Right cardiac atrium (tissue), 5 donors: Measurements from ENCODE around the gene CAPN14. TPM values are rescaled to one million over a fixed set of nuclear protein-coding genes. Genes with fewer than 3 reads are reported as not detected.

Experiments used
- ATAC-seq, 2 donors: fragments of 200-7000 bp; cut with Tn5 transposase; one replicate each; pipeline versions ENCODE4 v1.8.0 to v1.9.1; 2020; ENCODE audit warnings: moderate library complexity in 2 of 2, mild to moderate bottlenecking in 1 of 2
- DNase-seq, 3 donors: peaks; one replicate each; pipeline ENCODE4 v3.0.0-alpha.2; 2020
- H3K27ac ChIP-seq: one replicate; pipeline ENCODE4 v1.5.1; 2013; ENCODE audit warnings: mild to moderate bottlenecking, low read length, control low read depth, moderate library complexity
- H3K27me3 ChIP-seq: one replicate; pipeline ENCODE4 v1.6.1; 2013; ENCODE audit not compliant: control insufficient read depth, insufficient read depth
- H3K4me1 ChIP-seq: one replicate; pipeline ENCODE4 v1.6.1; 2013; ENCODE audit warnings: low read length; ENCODE audit not compliant: control insufficient read depth, insufficient read depth
- H3K4me3 ChIP-seq: one replicate; pipeline ENCODE4 v1.5.1; 2013; ENCODE audit warnings: low read length, control low read depth
- H3K9me3 ChIP-seq: one replicate; pipeline ENCODE4 v1.6.1; 2013; ENCODE audit warnings: low read length; ENCODE audit not compliant: control insufficient read depth
- WGBS: extraction: QIAGEN DNeasy Blood & Tissue Kit; methylation state at CpG from one replicate; pipeline ENCODE4 v1.1.7; 2013; 5-methylcytosine and 5-hydroxymethylcytosine counted together
- intact Hi-C, 4 donors: fragments of 100-400 bp; cut with DNase I; formaldehyde crosslinking; loops; one replicate each; pipeline versions ENCODE4 v1.11.0 to v1.14.0; 2022 to 2023
- polyA plus RNA-seq: library from polyadenylated mRNA; stranded (reverse); fragments of 200-250 nt; gene quantifications from one replicate; pipeline ENCODE4 v1.2.3, GENCODE V29; 2013
- total RNA-seq, 4 donors: library from RNA; stranded (reverse); fragmentation: NEBNext Ultra II Directional; extraction: Animal tissue kit (Norgen Biotek cat#: 25700); gene quantifications; one replicate each; pipeline ENCODE4 v1.2.1, GENCODE V29; 2021
- donor health status: healthy with polysubstance abuse.
- donor health status: DM: no; HTN: yes; CAD: no.
- donor health status: DM: no; HTN: no; CAD: no.
- donor health status: DM: no; HTN: yes; CAD: no; lungs with severe emphysema.
- donor health status: DM: yes; HTN: yes; CAD: no.

CAPN14 gene
- total and polyA plus RNA-seq, 5 donors = 0.07 to 0.18 (median 0.09) TPM

GRCh38 chr2:31223026-31223425, 5.7 kb upstream of the CAPN14 start:
- no peaks in the 10 kb centered on the region for H3K9me3 ChIP-seq
- DNase-seq (no peak), ATAC-seq (no peak)
- intact Hi-C loops = no loop called here
- no peaks in the 10 kb centered on the region for H3K27me3 ChIP-seq
- WGBS = 64% methylated on average over 4 of the region's 4 CpGs
- H3K27ac ChIP-seq = no peak overlapping the region
- H3K4me1 ChIP-seq = no peaks in the 10 kb centered on the region
- no peak overlapping the region for H3K4me3 ChIP-seq

- DNase-seq = no peak
- intact Hi-C loops = no loop called here
- Histone ChIP-seq H3K9me3 (no peaks in the 10 kb centered on the region), H3K27ac (no peak overlapping the region), H3K4me1 (no peaks in the 10 kb centered on the region), H3K4me3 (no peak overlapping the region), H3K27me3 (no peaks in the 10 kb centered on the region)
- no peak for ATAC-seq
- WGBS = 78% methylated on average over 4 of the region's 4 CpGs
These were observed 4.8 kb upstream of the CAPN14 start for GRCh38 chr2:31222071-31222470.

- H3K27me3 ChIP-seq = no peaks in the 10 kb centered on the region
- no peaks in the 10 kb centered on the region for H3K4me1 ChIP-seq
- DNase-seq = no peak
- 70% methylated on average over 6 of the region's 6 CpGs for WGBS
- no peaks in the 10 kb centered on the region for H3K9me3 ChIP-seq
- ATAC-seq = no peak
- H3K27ac ChIP-seq = no peak overlapping the region
- H3K4me3 ChIP-seq = no peak overlapping the region
- intact Hi-C loops = no loop called here
These were observed 4.2 kb upstream of the CAPN14 start for GRCh38 chr2:31221544-31221943.

- WGBS = 60% methylated on average over 11 of the region's 11 CpGs
- Histone ChIP-seq H3K9me3 (no peaks in the 10 kb centered on the region), H3K4me1 (no peaks in the 10 kb centered on the region), H3K27me3 (no peaks in the 10 kb centered on the region), H3K27ac (no peak overlapping the region), H3K4me3 (no peak overlapping the region)
- no peak for ATAC-seq
- intact Hi-C loops = no loop called here
- DNase-seq = no peak
These were observed 2.0 kb upstream of the CAPN14 start for GRCh38 chr2:31219131-31219969.

- WGBS = 54% methylated on average over 5 of the region's 5 CpGs
- Histone ChIP-seq H3K4me3 (no peak overlapping the region), H3K9me3 (no peaks in the 10 kb centered on the region), H3K27ac (no peak overlapping the region), H3K4me1 (no peaks in the 10 kb centered on the region), H3K27me3 (no peaks in the 10 kb centered on the region)
- intact Hi-C loops = no loop called here
- ATAC-seq (no peak), DNase-seq (no peak)
These were observed 581 bp downstream of the CAPN14 start for GRCh38 chr2:31216734-31217133.

GRCh38 chr2:31214444-31214915, 2.8 kb downstream of the CAPN14 start:
- DNase-seq (no peak), ATAC-seq (no peak)
- intact Hi-C loops = no loop called here
- Histone ChIP-seq H3K27me3 (no peaks in the 10 kb centered on the region), H3K4me1 (no peaks in the 10 kb centered on the region), H3K9me3 (no peaks in the 10 kb centered on the region), H3K4me3 (no peak overlapping the region), H3K27ac (no peak overlapping the region)
- WGBS = 90% methylated on average over 8 of the region's 8 CpGs

- Histone ChIP-seq H3K27me3 (no peaks in the 10 kb centered on the region), H3K4me3 (no peak overlapping the region), H3K27ac (no peak overlapping the region), H3K9me3 (no peaks in the 10 kb centered on the region), H3K4me1 (no peaks in the 10 kb centered on the region)
- intact Hi-C loops = no loop called here
- no peak for ATAC-seq
- no peak for DNase-seq
- WGBS = 8% methylated on average over 4 of the region's 4 CpGs
These were observed 3.5 kb downstream of the CAPN14 start for GRCh38 chr2:31213601-31214443.

GRCh38 chr2:31212659-31213600, 4.4 kb downstream of the CAPN14 start:
- WGBS = 67% methylated on average over 9 of the region's 9 CpGs
- ATAC-seq (peak in 1 of 2 donors; percentile 45), DNase-seq (no peak)

GRCh38 chr2:31208240-31208639, 9.1 kb downstream of the CAPN14 start:
- intact Hi-C loops = no loop called here
- Histone ChIP-seq H3K4me3 (no peak overlapping the region), H3K9me3 (no peaks in the 10 kb centered on the region), H3K4me1 (no peaks in the 10 kb centered on the region), H3K27ac (no peak overlapping the region), H3K27me3 (no peaks in the 10 kb centered on the region)
- no peak for ATAC-seq
- DNase-seq = no peak
- WGBS = 98% methylated on average over 1 of the region's 1 CpG

More at GRCh38 chr2:31212659-31213600, 4.4 kb downstream of the CAPN14 start:
- intact Hi-C loops = no loop called here
- Histone ChIP-seq H3K27ac (no peak overlapping the region), H3K9me3 (no peaks in the 10 kb centered on the region), H3K4me3 (no peak overlapping the region), H3K4me1 (no peaks in the 10 kb centered on the region), H3K27me3 (no peaks in the 10 kb centered on the region)

GRCh38 chr2:31207790-31208189, 9.5 kb downstream of the CAPN14 start:
- intact Hi-C loops = no loop called here
- H3K4me3 ChIP-seq = no peak overlapping the region
- no peaks in the 10 kb centered on the region for H3K27me3 ChIP-seq
- H3K27ac ChIP-seq = no peak overlapping the region
- H3K9me3 ChIP-seq = no peaks in the 10 kb centered on the region
- 44% methylated on average over 2 of the region's 2 CpGs for WGBS
- no peak for ATAC-seq
- no peak for DNase-seq
- no peaks in the 10 kb centered on the region for H3K4me1 ChIP-seq
